ENCODE data around the gene UCHL5. TPM values are rescaled to one million over a fixed set of nuclear protein-coding genes. Genes with fewer than 3 reads are reported as not detected.

Gene UCHL5
- polyA plus RNA-seq, 1 experiment, result 9.4 TPM

DNA sequence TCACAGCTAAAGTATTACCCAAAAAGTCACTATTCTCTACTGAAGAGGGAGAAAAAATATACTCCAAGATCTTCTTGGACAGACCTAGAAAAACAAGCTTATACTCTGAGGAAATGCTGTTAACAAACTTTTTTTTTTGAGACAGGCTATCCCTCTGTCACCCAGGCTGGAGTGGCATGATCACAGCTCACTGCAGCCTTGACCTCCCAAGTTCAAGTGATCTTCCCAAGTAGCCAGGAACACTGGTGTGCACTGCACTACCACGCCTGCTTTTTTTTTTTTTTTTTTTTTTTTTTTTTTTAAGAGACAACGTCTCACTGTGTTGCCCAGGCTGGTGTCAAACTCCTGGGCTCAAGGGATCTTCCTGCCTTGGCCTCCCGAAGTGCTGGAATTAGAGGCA is 28.7 kb upstream of the UCHL5 start:
- POLR2A ChIA-PET, result interaction anchor here (0.9 kb wide), 1 partner anchor 113 kb away, joined by 18 read pairs; no protein-coding TSS in a partner anchor
- peaks cover 4% of the 10 kb centered on the region for H3K36me3 ChIP-seq (ENCODE audit: control insufficient read depth, insufficient read depth, low read length)
- TF ChIP-seq, protein P1, sequence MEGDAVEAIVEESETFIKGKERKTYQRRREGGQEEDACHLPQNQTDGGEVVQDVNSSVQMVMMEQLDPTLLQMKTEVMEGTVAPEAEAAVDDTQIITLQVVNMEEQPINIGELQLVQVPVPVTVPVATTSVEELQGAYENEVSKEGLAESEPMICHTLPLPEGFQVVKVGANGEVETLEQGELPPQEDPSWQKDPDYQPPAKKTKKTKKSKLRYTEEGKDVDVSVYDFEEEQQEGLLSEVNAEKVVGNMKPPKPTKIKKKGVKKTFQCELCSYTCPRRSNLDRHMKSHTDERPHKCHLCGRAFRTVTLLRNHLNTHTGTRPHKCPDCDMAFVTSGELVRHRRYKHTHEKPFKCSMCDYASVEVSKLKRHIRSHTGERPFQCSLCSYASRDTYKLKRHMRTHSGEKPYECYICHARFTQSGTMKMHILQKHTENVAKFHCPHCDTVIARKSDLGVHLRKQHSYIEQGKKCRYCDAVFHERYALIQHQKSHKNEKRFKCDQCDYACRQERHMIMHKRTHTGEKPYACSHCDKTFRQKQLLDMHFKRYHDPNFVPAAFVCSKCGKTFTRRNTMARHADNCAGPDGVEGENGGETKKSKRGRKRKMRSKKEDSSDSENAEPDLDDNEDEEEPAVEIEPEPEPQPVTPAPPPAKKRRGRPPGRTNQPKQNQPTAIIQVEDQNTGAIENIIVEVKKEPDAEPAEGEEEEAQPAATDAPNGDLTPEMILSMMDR (IDR thresholded peaks at IDR 0.05; ENCODE audit: insufficient read depth, low read depth, low read length), result no peak
- H3K4me3 ChIP-seq (ENCODE audit: low read depth, low read length), result no peak overlapping the region
- H3K27me3 ChIP-seq (ENCODE audit: control insufficient read depth, insufficient read depth, low read length), result no peaks in the 10 kb centered on the region
- CTCF ChIA-PET, result interaction anchor here (0.8 kb wide), 1 partner anchor 9 kb away, joined by 4 read pairs; no protein-coding TSS in a partner anchor
- no peak for DNase-seq (ENCODE audit: low read depth)

DNA sequence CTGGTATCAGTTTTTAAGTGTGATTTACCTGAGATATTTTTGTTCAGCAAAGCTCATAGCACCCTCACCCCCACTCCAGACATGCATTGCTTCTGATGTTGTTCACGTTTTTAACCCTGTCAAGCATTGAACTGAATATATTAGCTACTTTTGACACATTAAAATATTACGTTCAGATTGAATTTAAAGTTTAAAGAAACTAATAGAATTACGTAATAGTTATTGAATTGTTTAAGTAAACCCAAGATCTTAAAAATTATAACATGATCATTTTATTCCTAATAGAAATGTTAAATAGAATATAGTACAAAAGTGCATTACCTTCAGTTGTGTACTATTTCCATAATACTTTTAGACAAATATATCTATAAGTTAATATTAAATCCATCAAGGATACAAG is 27.2 kb upstream of the UCHL5 start:
- TF ChIP-seq, protein P1 (IDR thresholded peaks at IDR 0.05; ENCODE audit: insufficient read depth, low read depth, low read length), result no peak
- POLR2A ChIA-PET, result no interaction called here
- peaks cover 6% of the 10 kb centered on the region for H3K36me3 ChIP-seq (ENCODE audit: control insufficient read depth, insufficient read depth, low read length)

DNA sequence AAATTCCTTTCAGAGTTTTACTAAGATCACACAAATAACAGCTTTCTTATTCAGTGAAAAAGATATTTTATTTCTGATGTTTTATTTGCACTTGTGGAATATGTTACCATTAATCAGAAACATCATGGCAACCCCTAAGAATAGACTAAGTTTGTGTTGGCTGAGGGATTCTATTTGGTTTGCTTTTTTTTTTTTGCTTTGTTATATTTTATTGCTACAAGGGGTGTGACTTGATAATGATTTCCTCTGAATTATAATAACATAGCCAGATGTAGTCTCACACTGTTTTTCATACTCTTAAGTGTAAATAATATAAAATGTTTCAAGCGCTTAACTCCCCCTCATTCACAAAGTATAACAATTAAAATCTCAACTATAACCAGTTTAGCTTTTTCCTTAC is 26.1 kb upstream of the UCHL5 start:
- no peak overlapping the region for H3K4me3 ChIP-seq (ENCODE audit: low read depth, low read length)

More for the DNA sequence above, 27.2 kb upstream of the UCHL5 start:
- no peaks in the 10 kb centered on the region for H3K27me3 ChIP-seq (ENCODE audit: control insufficient read depth, insufficient read depth, low read length)
- CTCF ChIA-PET, result no interaction called here
- no peak overlapping the region for H3K4me3 ChIP-seq (ENCODE audit: low read depth, low read length)
- DNase-seq (ENCODE audit: low read depth), result no peak

DNA sequence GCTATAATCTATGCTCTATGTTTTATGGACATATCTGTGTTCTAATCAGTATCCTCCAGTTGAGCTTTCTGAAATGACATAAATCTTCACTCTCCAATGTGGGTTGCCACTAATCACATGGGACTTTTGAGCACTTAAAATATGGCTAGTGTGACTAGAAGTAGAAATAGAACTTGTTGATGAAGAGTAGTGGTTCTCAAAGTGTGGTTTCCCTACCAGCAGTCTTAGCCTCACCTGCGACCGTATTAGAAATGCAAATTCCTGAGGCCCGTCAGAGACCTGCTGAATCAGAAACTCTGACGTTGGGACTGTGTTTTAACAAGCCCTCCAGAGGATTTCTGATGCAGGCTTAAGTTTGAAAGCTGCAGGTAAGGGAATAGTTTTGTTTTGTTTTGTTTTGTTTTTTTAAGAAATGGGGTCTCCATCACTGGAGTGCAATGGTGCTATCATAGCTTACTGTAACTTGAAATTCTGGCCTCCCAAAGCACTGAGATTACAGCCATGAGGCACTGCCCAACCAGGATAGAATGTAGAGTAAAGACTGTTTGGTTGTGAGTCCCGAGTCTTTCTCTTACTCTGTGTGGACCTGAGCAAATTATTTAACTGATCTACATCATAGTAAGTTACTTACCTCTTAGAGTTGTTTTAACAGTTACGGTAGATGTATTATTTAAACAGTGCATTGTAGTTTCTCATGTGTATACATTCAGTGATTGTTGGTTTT is 24.4 kb upstream of the UCHL5 start:
- DNase-seq (ENCODE audit: low read depth), result no peak
- Histone ChIP-seq H3K4me3 (ENCODE audit: low read depth, low read length) (no peak overlapping the region), H3K36me3 (ENCODE audit: control insufficient read depth, insufficient read depth, low read length) (peaks cover 6% of the 10 kb centered on the region), H3K27me3 (ENCODE audit: control insufficient read depth, insufficient read depth, low read length) (no peaks in the 10 kb centered on the region)
- TF ChIP-seq, protein P1 (IDR thresholded peaks at IDR 0.05; ENCODE audit: insufficient read depth, low read depth, low read length), result no peak
- ChIA-PET POLR2A (no interaction called here), CTCF (interaction anchor here (0.8 to 1.3 kb wide), 2 partner anchors 20 to 25 kb away, joined by 3 read pairs; partner anchors contain the start of genes RO60 and UCHL5)

More for the DNA sequence above, 26.1 kb upstream of the UCHL5 start:
- ChIA-PET CTCF (interaction anchor here (1.6 kb wide), 1 partner anchor 20 kb away, joined by 3 read pairs; the partner anchor contains the start of gene GLRX2), POLR2A (no interaction called here)
- Histone ChIP-seq H3K36me3 (ENCODE audit: control insufficient read depth, insufficient read depth, low read length) (peaks cover 6% of the 10 kb centered on the region), H3K27me3 (ENCODE audit: control insufficient read depth, insufficient read depth, low read length) (no peaks in the 10 kb centered on the region)
- TF ChIP-seq, protein P1 (IDR thresholded peaks at IDR 0.05; ENCODE audit: insufficient read depth, low read depth, low read length), result no peak
- DNase-seq (ENCODE audit: low read depth), result no peak

DNA sequence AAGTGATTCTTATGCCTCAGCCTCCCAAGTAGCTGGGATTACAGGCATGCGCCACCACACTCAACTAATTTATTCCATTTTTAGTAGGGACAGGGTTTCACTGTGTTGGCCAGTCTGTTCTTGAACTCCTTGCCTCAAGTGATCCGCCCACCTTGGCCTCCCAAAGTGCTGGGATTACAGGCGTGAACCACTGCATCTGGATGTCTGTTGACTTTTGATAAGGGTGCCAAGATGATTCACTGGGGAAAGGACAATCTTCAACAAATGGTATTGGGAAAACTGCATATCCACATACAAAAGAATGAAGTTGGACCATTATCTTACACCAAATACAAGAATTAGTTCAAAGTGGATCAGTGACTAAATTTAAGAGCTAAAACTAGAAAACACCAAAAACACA is 20.0 kb upstream of the UCHL5 start:
- POLR2A ChIA-PET, result no interaction called here

More for the DNA sequence above, 20.0 kb upstream of the UCHL5 start:
- Histone ChIP-seq H3K4me3 (ENCODE audit: low read depth, low read length) (no peak overlapping the region), H3K27me3 (ENCODE audit: control insufficient read depth, insufficient read depth, low read length) (no peaks in the 10 kb centered on the region), H3K36me3 (ENCODE audit: control insufficient read depth, insufficient read depth, low read length) (peaks cover 9% of the 10 kb centered on the region)
- TF ChIP-seq, protein P1 (IDR thresholded peaks at IDR 0.05; ENCODE audit: insufficient read depth, low read depth, low read length), result no peak
- CTCF ChIA-PET, result no interaction called here
- no peak for DNase-seq (ENCODE audit: low read depth)

Measured in BJ (cell line).